Endothelial cell (in vitro differentiated cells): ENCODE results near the gene TAL2. TPM values are rescaled to one million over a fixed set of nuclear protein-coding genes. Genes with fewer than 3 reads are reported as not detected.

Experiments used
- DNase-seq: peaks from one replicate; pipeline ENCODE4 v3.0.0; 2021; ENCODE audit warnings: low spot score
- H3K27ac Mint-ChIP-seq: one replicate; pipeline ENCODE4 v1.8.0; 2021; ENCODE audit warnings: mixed read lengths, inconsistent platforms; ENCODE audit not compliant: unreplicated experiment
- H3K27me3 Mint-ChIP-seq: one replicate; pipeline ENCODE4 v1.8.0; 2021; ENCODE audit warnings: mild to moderate bottlenecking, moderate library complexity, mixed read lengths, inconsistent platforms; ENCODE audit not compliant: unreplicated experiment
- H3K36me3 Mint-ChIP-seq: one replicate; pipeline ENCODE4 v1.8.0; 2021; ENCODE audit warnings: mild to moderate bottlenecking, low read depth, mixed read lengths, inconsistent platforms; ENCODE audit not compliant: unreplicated experiment
- H3K4me1 Mint-ChIP-seq: one replicate; pipeline ENCODE4 v1.8.0; 2021; ENCODE audit warnings: mild to moderate bottlenecking, mixed read lengths, inconsistent platforms; ENCODE audit not compliant: unreplicated experiment
- H3K4me3 Mint-ChIP-seq: one replicate; pipeline ENCODE4 v1.8.0; 2021; ENCODE audit warnings: mild to moderate bottlenecking, mixed read lengths, inconsistent platforms; ENCODE audit not compliant: unreplicated experiment
- H3K9me3 Mint-ChIP-seq: one replicate; pipeline ENCODE4 v1.8.0; 2021; ENCODE audit warnings: mixed read lengths, inconsistent platforms; ENCODE audit not compliant: unreplicated experiment
- total RNA-seq: library from RNA; stranded (reverse); fragmentation: NEBNext Ultra II Directional; extraction: Animal tissue kit (Norgen Biotek cat#: 25700); gene quantifications from one replicate; pipeline ENCODE4 v1.2.1, GENCODE V29; 2021; ENCODE audit not compliant: unreplicated experiment
- TF ChIP-seq, protein P1 (sequence below): fragments of 200-600 bp; sonication (generic); IDR thresholded peaks from one replicate; pipeline ENCODE4 v1.5.0; 2021; ENCODE audit warnings: antibody characterized with exemption; ENCODE audit not compliant: unreplicated experiment

TAL2 gene
- total RNA-seq, 1 donor from 2014 or later, result 3.5 TPM

DNA sequence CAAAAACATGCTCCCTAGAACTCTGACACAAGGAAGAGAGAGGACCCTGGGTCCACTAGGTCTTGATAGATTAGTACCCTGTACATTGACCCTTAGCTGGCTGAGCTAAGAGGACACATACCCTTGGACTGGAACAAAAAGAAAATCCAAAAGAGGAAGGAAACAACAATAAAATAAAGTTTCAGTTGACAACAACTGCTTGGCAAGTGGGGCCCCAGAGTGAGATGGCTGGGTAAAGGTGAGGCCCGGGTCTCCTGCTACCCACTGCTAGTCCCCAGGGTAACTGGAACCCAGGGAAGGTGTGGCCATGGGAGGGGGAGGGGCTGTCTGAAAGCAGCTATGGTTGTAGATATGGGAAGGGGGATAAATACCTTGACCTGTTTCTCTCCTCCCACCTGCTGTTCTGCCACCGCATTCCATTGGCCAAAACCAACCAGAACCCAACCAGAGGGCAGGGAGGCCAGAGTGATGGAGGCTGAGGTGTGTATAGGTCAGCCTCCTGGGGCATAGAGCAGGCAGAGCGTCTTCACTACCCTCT is 11.7 kb downstream of the TAL2 start:
- TF ChIP-seq, protein P1, sequence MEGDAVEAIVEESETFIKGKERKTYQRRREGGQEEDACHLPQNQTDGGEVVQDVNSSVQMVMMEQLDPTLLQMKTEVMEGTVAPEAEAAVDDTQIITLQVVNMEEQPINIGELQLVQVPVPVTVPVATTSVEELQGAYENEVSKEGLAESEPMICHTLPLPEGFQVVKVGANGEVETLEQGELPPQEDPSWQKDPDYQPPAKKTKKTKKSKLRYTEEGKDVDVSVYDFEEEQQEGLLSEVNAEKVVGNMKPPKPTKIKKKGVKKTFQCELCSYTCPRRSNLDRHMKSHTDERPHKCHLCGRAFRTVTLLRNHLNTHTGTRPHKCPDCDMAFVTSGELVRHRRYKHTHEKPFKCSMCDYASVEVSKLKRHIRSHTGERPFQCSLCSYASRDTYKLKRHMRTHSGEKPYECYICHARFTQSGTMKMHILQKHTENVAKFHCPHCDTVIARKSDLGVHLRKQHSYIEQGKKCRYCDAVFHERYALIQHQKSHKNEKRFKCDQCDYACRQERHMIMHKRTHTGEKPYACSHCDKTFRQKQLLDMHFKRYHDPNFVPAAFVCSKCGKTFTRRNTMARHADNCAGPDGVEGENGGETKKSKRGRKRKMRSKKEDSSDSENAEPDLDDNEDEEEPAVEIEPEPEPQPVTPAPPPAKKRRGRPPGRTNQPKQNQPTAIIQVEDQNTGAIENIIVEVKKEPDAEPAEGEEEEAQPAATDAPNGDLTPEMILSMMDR, result no peak
- no peaks in the 10 kb centered on the region for H3K27me3 Mint-ChIP-seq

DNA sequence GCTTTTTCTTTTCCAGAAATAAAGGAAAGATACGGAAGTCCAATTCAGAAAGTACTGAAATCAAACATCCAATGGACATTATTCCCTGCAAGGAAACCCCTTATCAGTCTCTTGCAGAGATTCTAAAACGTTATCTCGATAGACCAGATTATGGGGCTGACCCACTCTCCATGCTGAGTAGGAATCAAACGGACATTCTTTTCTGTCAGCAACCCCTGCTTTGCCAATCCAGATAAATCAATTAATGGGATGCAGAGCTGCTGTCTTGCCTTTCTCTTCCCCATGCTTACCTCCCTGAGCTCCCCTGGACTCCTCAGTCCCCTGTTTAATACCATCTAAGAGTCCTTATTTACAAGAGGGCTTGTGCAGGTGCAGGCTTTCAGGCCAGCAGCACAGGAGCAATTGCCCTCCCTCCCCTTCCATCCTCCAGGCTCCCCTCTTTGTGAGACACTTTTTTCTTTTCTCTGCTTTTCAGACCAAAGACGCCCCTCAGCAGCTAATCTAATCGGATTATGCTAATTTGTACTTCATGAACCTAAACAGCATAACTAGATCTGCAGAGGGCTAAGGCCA is 14.2 kb downstream of the TAL2 start:
- Mint-ChIP-seq H3K27ac (no peak overlapping the region), H3K4me1 (peaks cover 5% of the 10 kb centered on the region), H3K36me3 (no peaks in the 10 kb centered on the region), H3K9me3 (no peaks in the 10 kb centered on the region), H3K27me3 (no peaks in the 10 kb centered on the region), H3K4me3 (no peak overlapping the region)
- no peak for DNase-seq
- TF ChIP-seq, protein P1, result no peak

More for the DNA sequence above, 11.7 kb downstream of the TAL2 start:
- H3K9me3 Mint-ChIP-seq, result no peaks in the 10 kb centered on the region
- DNase-seq, result no peak
- no peaks in the 10 kb centered on the region for H3K36me3 Mint-ChIP-seq
- H3K4me1 Mint-ChIP-seq, result peaks cover 7% of the 10 kb centered on the region
- H3K27ac Mint-ChIP-seq, result no peak overlapping the region
- H3K4me3 Mint-ChIP-seq, result no peak overlapping the region

DNA sequence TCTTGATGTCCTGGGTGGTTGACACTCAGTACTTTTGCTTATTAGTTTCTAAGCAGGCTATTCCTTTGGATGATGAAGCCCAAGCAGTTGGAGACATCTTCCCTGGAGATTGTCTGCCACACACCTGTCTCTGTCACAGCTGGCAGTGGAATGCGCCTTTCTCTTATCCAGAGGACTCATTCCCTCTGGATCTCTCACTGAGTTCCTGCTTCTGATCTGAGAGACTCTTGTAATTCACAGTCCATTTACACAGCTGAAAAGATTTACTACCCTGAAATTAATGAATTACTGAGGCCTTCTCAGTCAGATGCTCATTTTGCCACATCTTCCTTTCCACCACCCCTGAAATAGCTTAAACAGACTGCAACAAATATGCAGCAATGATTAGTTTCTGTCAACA is 15.9 kb downstream of the TAL2 start:
- no peak for DNase-seq

DNA sequence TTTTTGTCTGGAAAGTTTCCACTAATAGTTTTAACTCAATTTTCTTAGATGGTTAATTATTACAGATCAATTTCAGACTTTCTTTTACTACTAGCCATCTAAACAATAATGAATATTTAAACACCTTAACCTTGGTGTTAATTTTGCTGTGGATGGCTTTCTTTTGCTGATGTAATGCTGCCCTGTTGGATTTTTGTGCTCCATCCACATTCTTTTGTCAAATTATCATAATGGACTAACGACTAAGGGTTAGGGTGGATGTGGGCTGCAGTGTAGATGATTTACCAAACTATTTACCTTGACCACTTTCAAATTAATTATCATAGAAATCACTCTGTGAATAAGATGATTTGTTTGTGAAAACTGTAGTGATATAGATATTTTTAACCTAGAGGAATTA is 16.5 kb downstream of the TAL2 start:
- Mint-ChIP-seq H3K4me1 (peaks cover 5% of the 10 kb centered on the region), H3K4me3 (no peak overlapping the region), H3K27me3 (no peaks in the 10 kb centered on the region), H3K36me3 (no peaks in the 10 kb centered on the region), H3K27ac (no peak overlapping the region), H3K9me3 (no peaks in the 10 kb centered on the region)
- TF ChIP-seq, protein P1, result no peak
- DNase-seq, result no peak

More for the DNA sequence above, 15.9 kb downstream of the TAL2 start:
- Mint-ChIP-seq H3K9me3 (no peaks in the 10 kb centered on the region), H3K27me3 (no peaks in the 10 kb centered on the region), H3K27ac (no peak overlapping the region), H3K4me1 (peaks cover 5% of the 10 kb centered on the region), H3K36me3 (no peaks in the 10 kb centered on the region), H3K4me3 (no peak overlapping the region)
- TF ChIP-seq, protein P1, result no peak

DNA sequence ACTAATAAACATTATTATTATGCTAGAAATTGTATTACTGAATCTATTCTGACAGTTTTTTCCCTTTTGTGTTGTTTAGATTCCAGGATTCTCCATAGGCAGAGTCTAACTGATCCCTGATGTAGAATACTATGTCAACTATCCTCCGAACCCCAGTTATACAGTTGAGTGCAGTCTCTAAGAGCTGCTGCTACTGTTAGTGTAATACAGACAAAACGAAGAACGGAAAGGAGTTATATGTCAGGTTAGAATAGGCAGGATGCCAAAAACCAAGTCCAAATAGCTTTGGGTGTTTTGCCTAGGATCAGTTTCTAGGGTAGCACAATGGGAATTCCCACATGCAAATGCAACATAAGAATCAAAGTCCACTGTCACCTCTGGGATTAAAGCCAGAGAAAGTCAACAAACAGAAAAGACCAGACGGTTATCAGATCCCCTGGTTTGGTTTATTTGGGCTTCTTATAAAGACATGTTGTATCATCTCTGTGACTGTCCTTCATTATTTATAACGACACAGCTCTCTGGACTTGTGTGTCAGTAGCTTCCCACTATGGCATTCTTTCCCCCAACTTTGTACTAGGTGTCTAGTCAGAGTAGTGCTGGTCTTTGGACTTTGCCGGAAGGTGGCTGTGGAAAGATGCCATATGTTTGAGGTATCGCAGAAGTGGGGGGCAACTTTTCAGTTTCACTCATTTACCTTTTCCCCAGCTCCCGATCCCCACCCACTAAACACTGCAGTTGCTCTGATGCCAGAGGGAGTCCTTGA is 17.2 kb downstream of the TAL2 start:
- TF ChIP-seq, protein P1, result no peak
- DNase-seq, result no peak

More for the DNA sequence above, 17.2 kb downstream of the TAL2 start:
- no peaks in the 10 kb centered on the region for H3K27me3 Mint-ChIP-seq
- no peaks in the 10 kb centered on the region for H3K9me3 Mint-ChIP-seq
- no peak overlapping the region for H3K4me3 Mint-ChIP-seq
- H3K27ac Mint-ChIP-seq, result no peak overlapping the region
- H3K36me3 Mint-ChIP-seq, result no peaks in the 10 kb centered on the region
- H3K4me1 Mint-ChIP-seq, result peaks cover 5% of the 10 kb centered on the region
